HG03442 (cell line): ENCODE measurements around the gene EXOC6B.
A peak's percentile ranks its signal among the peaks of the same experiment; 100 is the strongest.

Experiments
- ATAC-seq: cut with Tn5 transposase; IDR thresholded peaks from one replicate; pipeline ENCODE4 v1.9.1; 2021; ENCODE audit warnings: mild to moderate bottlenecking, moderate library complexity; ENCODE audit not compliant: unreplicated experiment

EXOC6B gene

GRCh38 chr2:72139874-72140620 lies 685.8 kb downstream of the EXOC6B start:
- ATAC-seq = no peak

DNA sequence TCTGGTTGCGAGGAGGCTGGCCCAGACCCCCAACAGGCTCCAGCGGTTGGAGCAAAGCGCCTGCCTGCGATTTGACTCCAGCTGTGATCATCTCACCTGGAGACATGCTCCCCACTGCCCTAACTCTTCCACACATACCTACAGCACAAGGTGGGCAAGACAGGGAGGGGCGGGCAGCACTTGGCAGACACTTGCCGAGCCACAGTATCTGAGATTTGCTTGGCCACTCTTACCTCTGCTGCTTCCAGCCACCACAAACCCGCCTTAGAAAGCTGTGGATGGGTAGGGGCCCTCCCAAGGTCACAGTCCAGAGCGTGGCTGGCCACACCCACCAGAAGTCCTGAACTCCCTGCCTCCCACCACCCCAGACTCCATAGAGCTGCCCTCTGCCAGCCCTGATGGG lies 686.4 kb downstream of the EXOC6B start:
- no peak for ATAC-seq

DNA sequence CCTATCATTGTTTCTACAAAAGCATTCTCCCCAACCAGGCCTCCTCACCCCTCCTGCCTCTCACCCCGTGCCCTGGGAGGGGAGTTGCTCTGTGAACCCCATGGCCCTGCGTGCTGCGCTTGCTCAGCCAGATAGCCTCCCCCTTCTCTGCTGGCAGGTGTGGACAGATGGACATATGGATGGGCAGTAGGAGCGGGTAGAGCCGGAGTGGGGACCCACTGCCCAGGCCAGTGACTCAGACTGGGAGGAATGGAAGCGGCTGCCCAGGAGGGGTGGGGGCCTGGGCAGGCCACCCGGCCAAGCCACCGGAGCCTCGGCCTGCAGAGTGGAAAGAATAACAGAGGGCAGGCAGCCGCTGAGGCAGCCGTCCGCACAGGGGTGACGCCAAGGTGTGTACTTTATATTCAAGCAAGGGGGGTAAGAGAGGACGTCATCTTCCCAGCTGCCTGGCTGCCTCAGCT lies 686.9 kb downstream of the EXOC6B start:
- ATAC-seq = no peak

GRCh38 chr2:72138011-72138881 lies 687.6 kb downstream of the EXOC6B start:
- no peak for ATAC-seq

- ATAC-seq = peak; percentile 89
These were observed 688.3 kb downstream of the EXOC6B start for GRCh38 chr2:72137498-72138010.

DNA sequence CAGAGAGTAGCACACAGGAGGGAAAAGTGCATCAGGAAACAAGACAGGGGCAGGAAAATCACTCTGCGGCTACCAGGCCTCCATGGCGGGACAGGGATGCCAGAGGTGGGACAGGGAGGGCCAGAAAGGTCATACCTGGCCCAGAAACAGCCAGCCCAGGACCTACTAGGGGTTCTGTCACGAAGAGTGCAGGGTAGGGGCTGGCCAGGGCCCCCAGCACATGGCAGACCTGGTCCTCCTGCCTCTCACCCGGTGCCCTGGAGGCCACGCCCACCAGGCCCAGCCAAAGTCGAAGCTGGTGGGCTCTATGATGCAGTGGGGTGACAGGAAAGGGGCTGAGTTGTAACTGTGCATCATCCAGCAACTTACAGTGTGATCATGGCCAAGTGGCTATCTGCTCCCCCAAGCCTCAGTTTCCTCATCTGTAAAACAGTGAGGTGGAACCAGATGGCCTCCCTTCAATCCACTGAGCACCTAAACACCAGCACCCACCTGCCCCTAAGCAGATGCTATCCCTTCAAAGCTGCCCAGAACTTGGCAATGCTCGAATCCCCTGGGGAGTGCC lies 688.8 kb downstream of the EXOC6B start:
- ATAC-seq = peak; percentile 9

- no peak for ATAC-seq
These were observed 689.5 kb downstream of the EXOC6B start for GRCh38 chr2:72136331-72136730.

- no peak for ATAC-seq
These were observed 689.9 kb downstream of the EXOC6B start for GRCh38 chr2:72135921-72136320.

GRCh38 chr2:72134997-72135800 lies 690.6 kb downstream of the EXOC6B start:
- no peak for ATAC-seq

GRCh38 chr2:72134408-72134996 lies 691.3 kb downstream of the EXOC6B start:
- ATAC-seq = no peak

- ATAC-seq = no peak
These were observed 692.0 kb downstream of the EXOC6B start for GRCh38 chr2:72133721-72134407.

DNA sequence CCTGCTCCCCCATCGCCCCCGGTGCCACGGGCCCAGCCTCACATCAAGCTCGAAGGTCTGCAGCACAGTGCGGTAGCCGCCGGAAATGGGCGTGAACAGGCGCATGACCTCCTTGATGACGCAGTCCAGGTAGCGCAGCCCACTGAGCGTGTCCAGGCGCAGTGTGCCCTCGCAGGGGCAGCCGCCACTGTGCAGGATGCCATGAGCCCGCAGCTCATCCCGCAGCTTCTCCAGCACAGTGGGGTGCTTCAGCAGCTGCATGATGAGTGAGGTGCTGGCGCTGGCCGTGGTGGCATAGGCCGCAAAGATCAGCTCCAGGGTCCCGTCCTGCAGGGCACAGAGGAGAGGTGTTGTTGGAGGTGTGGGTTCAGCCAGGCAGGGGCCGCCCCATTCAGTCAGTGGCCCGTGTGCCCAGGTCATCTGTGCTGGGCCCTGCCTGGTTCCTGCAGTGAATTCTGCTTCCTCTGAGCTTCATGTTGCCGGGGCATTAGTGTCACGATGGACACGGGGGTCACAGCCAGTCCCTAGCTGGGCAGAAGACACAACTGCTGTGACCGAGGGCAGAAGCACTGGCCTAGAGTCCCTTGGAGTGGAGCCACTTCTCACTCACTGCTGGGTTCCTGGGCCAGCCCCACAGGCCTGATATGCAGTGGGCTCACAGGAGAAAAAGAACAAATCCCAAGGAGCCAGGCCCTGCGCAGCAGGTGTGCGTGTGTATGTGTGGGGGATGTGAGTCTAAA lies 692.7 kb downstream of the EXOC6B start:
- ATAC-seq = no peak

DNA sequence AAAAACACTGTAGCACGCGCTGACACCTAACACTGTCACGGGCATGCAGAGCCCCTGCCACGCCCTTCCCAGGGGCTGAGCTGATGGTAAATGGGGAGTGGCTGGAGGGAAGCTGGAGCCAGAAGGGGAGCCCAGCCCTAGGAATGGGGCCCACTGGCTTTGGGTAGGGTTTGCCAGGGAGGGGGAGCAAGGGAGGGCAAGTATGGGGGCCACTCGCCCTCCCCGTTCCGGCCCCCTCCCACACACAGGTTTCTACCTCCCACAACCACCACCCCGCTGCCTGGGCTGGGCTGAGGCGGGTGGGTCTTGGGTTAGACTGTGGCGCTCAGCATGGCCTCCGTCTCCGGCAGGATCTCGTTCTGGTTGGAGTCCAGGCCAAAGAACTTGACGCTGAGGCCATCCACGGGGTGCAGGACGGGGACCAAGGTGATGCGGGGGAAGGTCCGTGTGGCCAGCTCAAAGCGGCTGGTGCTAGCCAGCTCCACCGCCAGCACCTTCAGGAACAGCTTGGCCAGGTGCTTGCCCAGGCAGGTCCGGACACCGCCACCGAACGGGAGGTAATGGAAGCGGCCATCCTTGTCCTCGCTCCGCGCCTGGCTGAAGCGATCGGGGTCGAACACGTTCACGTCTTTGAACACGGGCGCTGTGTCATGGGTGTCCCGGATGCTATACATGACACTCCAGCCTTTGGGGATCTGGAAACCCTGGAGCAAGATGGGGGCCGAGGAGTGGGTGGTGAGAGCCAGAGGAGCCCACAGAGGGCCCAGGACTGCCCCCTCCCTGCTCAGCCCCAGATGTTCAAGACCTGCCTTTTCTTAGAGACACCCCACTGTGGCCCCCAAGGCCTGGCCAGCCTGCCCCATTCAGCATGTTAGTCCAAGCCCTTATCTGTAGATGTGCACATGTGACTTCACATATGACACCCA lies 693.7 kb downstream of the EXOC6B start:
- no peak for ATAC-seq

GRCh38 chr2:72131371-72131891 lies 694.4 kb downstream of the EXOC6B start:
- no peak for ATAC-seq

- ATAC-seq = no peak
These were observed 695.0 kb downstream of the EXOC6B start for GRCh38 chr2:72130659-72131360.

DNA sequence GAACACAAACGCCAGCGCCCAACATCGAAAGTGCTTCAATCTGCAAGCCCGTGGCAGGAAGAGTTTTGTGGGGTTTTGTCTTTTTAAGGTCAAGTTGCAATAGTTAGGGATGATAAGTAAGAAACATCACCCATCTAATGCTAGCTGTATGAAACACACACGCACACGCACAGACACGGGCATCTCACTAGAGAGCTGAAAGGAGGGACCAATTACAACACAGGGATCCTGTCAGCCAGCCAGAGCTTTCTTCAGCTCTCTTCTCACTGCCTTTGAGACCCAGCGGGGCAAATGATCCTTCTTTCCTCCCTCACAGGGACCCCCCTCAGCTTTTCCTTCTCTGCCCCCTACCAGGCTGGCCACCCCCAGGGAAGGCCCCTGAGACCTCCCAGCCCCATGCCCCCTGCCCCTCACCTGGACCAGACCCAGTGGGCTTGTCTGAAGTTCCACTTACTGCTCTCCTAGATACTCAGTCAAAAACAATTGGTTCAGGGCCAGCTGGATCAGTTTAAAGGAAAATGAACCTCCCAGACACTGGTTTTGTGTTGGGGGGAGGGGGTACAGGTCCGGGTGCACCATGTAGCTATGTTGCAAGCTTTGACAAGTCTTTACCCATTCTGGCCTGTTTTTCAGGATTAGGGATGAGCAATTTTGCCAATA lies 696.0 kb downstream of the EXOC6B start:
- ATAC-seq = no peak

- ATAC-seq = no peak
These were observed 697.0 kb downstream of the EXOC6B start for GRCh38 chr2:72128843-72129227.
